ENCODE data around the gene EML6. TPM values are rescaled to one million over a fixed set of nuclear protein-coding genes. Genes with fewer than 3 reads are reported as not detected.

Gene EML6
- total and polyA plus RNA-seq, 2 of the 8 experiments (the other 6 are each of a cell fraction or from before 2014, with no cell fraction given): 1.2 to 1.6 TPM

- no peak overlapping the region for H4K5ac ChIP-seq (ENCODE audit: insufficient read length, low read depth, low read length)
- no peak overlapping the region for H4K8ac ChIP-seq (ENCODE audit: extremely low read depth, insufficient read depth, low read length)
- no peak overlapping the region for H2BK120ac ChIP-seq (replicated peaks; ENCODE audit: low read depth, low read length)
- H3K56ac ChIP-seq (replicated peaks; ENCODE audit: insufficient read length, low read depth, low read length): no peak overlapping the region
- H3K23ac ChIP-seq (ENCODE audit: insufficient read length): no peak overlapping the region
- no peak overlapping the region for H2BK20ac ChIP-seq (ENCODE audit: low read length)
- H3K79me2 ChIP-seq (ENCODE audit: control insufficient read depth in 1 of 2, insufficient read depth in 2 of 2, low read length in 2 of 2): no peaks in the 10 kb centered on the region
- no peaks in the 10 kb centered on the region for H3K4me1 ChIP-seq (replicated peaks in 1 of 4; ENCODE audit: control insufficient read depth in 3 of 4, insufficient read depth in 4 of 4, low read length in 3 of 4)
- DNase-seq (ENCODE audit: low read depth in 1 of 2, low spot score in 2 of 2) (no peak), FAIRE-seq (no peak)
- TF ChIP-seq EP300 (IDR thresholded peaks at IDR 0.05; ENCODE audit: borderline replicate concordance in 1 of 2, low read depth in 2 of 2, low read length in 2 of 2): no peak
- no peak for TF ChIP-seq POLR2A (IDR thresholded peaks at IDR 0.05; ENCODE audit: control extremely low read depth in 1 of 2, low read depth in 2 of 2, low read length in 2 of 2)
- no peaks in the 10 kb centered on the region for H3K36me3 ChIP-seq (ENCODE audit: control insufficient read depth in 2 of 4, insufficient read depth in 4 of 4, low read length in 3 of 4)
- H2BK15ac ChIP-seq (ENCODE audit: low read length): no peak overlapping the region
- no peaks in the 10 kb centered on the region for H3K27me3 ChIP-seq (replicated peaks in 1 of 4; ENCODE audit: control insufficient read depth in 3 of 4, extremely low read depth in 1 of 4, insufficient read depth in 3 of 4, low read length in 3 of 4)
- H3K4me3 ChIP-seq (ENCODE audit: extremely low read depth in 1 of 4, insufficient read depth in 2 of 4, low read depth in 3 of 4, low read length in 4 of 4): no peak overlapping the region
- H4K20me1 ChIP-seq (replicated peaks in 1 of 2; ENCODE audit: control insufficient read depth in 1 of 2, insufficient read depth in 2 of 2, low read length in 2 of 2): no peaks in the 10 kb centered on the region
- no peaks in the 10 kb centered on the region for H3K9me3 ChIP-seq (ENCODE audit: insufficient read depth in 2 of 2, low read depth in 1 of 2, low read length in 1 of 2)
- H2BK5ac ChIP-seq (ENCODE audit: low read depth, low read length): no peak overlapping the region
- no peak overlapping the region for H2AK5ac ChIP-seq (ENCODE audit: low read depth, low read length)
- H3K18ac ChIP-seq (ENCODE audit: extremely low read depth, low read length): no peak overlapping the region
- no peaks in the 10 kb centered on the region for H3K23me2 ChIP-seq (ENCODE audit: low read depth, low read length)
- H3K4ac ChIP-seq (replicated peaks; ENCODE audit: insufficient read length, low read depth, low read length): no peak overlapping the region
- no peak overlapping the region for H4K91ac ChIP-seq (replicated peaks; ENCODE audit: insufficient read length, low read length)
- no peaks in the 10 kb centered on the region for H3K79me1 ChIP-seq (ENCODE audit: low read depth, low read length)
- ChIA-PET CTCF (ENCODE audit: partially characterized antibody) (interaction anchor here (1.5 kb wide), 1 partner anchor 10 kb away, joined by 4 read pairs; no protein-coding TSS in a partner anchor), POLR2A (ENCODE audit: partially characterized antibody) (no interaction called here)
- H3K27ac ChIP-seq (ENCODE audit: low read depth, low read length): no peak overlapping the region
- H2AFZ ChIP-seq (ENCODE audit: low read length): no peak overlapping the region
- no peak overlapping the region for H2BK12ac ChIP-seq (ENCODE audit: low read depth, low read length)
- H3K9ac ChIP-seq (replicated peaks in 1 of 4; ENCODE audit: extremely low read depth in 1 of 4, low read depth in 3 of 4, low read length in 3 of 4): no peak overlapping the region
- H3K14ac ChIP-seq (ENCODE audit: insufficient read length): no peak overlapping the region
- no peak overlapping the region for H3K4me2 ChIP-seq (ENCODE audit: insufficient read depth in 1 of 2, low read depth in 2 of 2, low read length in 2 of 2)
Measured at GRCh38 chr2:54716375-54716774, 7.1 kb upstream of the EML6 start.
